GM13976 (cell line): ENCODE data around the gene HDGFL2.
A peak's percentile ranks its signal among the peaks of the same experiment; 100 is the strongest.

ENCODE experiments used
- DNase-seq: peaks from one replicate; pipeline ENCODE4 v3.0.0; 2012; ENCODE audit warnings: low spot score
- CTCF ChIP-seq: IDR thresholded peaks from 2 replicates; pipeline ENCODE4 v1.5.1; 2012; ENCODE audit warnings: borderline replicate concordance, mild to moderate bottlenecking; ENCODE audit not compliant: insufficient read depth; ENCODE audit errors: extremely low read depth, missing control alignments, control extremely low read depth
- in situ Hi-C: fragments of 300-500 bp; cut with MboI; formaldehyde crosslinking; loops from one replicate; pipeline ENCODE4 v1.12.0; 2022; ENCODE audit warnings: low sequenced_read_pairs, mixed read lengths, inconsistent platforms; ENCODE audit not compliant: unreplicated experiment

HDGFL2 gene

GRCh38 chr19:4471403-4472173 is 509 bp upstream of the HDGFL2 start:
- no peak for TF ChIP-seq CTCF
- peak; percentile 98 for DNase-seq
- in situ Hi-C loops = no loop called here

- DNase-seq = no peak
- in situ Hi-C loops = no loop called here
- no peak for TF ChIP-seq CTCF
Measured at GRCh38 chr19:4473011-4473762, 1.1 kb downstream of the HDGFL2 start.

GRCh38 chr19:4473763-4474513 is 1.8 kb downstream of the HDGFL2 start:
- no peak for TF ChIP-seq CTCF
- in situ Hi-C loops = no loop called here
- DNase-seq = no peak

- DNase-seq = peak; percentile 90
- in situ Hi-C loops = no loop called here
- TF ChIP-seq CTCF = no peak
Measured at GRCh38 chr19:4474514-4475022, 2.5 kb downstream of the HDGFL2 start.

GRCh38 chr19:4477034-4477801 is 5.1 kb downstream of the HDGFL2 start:
- TF ChIP-seq CTCF = no peak
- no peak for DNase-seq
- in situ Hi-C loops = no loop called here

- no peak for DNase-seq
- TF ChIP-seq CTCF = no peak
- in situ Hi-C loops = no loop called here
Measured at GRCh38 chr19:4482721-4483364, 10.7 kb downstream of the HDGFL2 start.
